ENCODE data around the gene ELN.

GRCh38 chr7:74027683-74028320 is at the start of gene ELN:
- TF ChIP-seq, protein P1, sequence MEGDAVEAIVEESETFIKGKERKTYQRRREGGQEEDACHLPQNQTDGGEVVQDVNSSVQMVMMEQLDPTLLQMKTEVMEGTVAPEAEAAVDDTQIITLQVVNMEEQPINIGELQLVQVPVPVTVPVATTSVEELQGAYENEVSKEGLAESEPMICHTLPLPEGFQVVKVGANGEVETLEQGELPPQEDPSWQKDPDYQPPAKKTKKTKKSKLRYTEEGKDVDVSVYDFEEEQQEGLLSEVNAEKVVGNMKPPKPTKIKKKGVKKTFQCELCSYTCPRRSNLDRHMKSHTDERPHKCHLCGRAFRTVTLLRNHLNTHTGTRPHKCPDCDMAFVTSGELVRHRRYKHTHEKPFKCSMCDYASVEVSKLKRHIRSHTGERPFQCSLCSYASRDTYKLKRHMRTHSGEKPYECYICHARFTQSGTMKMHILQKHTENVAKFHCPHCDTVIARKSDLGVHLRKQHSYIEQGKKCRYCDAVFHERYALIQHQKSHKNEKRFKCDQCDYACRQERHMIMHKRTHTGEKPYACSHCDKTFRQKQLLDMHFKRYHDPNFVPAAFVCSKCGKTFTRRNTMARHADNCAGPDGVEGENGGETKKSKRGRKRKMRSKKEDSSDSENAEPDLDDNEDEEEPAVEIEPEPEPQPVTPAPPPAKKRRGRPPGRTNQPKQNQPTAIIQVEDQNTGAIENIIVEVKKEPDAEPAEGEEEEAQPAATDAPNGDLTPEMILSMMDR (IDR thresholded peaks at IDR 0.05; ENCODE audit: low read depth, low read length, poor library complexity, severe bottlenecking): no peak
- TF ChIP-seq EZH2phosphoT487 (IDR thresholded peaks at IDR 0.05; ENCODE audit: borderline replicate concordance, low read length): no peak
